B cell (primary cell): ENCODE results near the gene SULT1B1. TPM values are rescaled to one million over a fixed set of nuclear protein-coding genes. Genes with fewer than 3 reads are reported as not detected.

ENCODE experiments used
- ATAC-seq: fragments of 200-7000 bp; cut with Tn5 transposase; one replicate; pipeline ENCODE4 v1.10.0; 2021; ENCODE audit warnings: low read depth, mild to moderate bottlenecking, moderate number of reproducible peaks, moderate library complexity
- CTCF ChIA-PET: fragments of 350-600 bp; sonication (Branson Sonifier 250); formaldehyde crosslinking; loops from one replicate; lab custom pipeline; 2021; ENCODE audit warnings: antibody characterized with exemption, inconsistent platforms; lab: Charles Lee
- POLR2A ChIA-PET: fragments of 350-600 bp; sonication (Branson Sonifier 250); formaldehyde crosslinking; loops from one replicate; lab custom pipeline; 2021; ENCODE audit warnings: antibody characterized with exemption; lab: Charles Lee
- DNase-seq: peaks from one replicate; pipeline ENCODE4 v3.0.0; 2013
- H2AFZ ChIP-seq: 2 replicates; pipeline ENCODE4 v1.6.1; 2012; ENCODE audit warnings: mild to moderate bottlenecking, low read depth, low read length; ENCODE audit not compliant: insufficient read depth, poor library complexity, severe bottlenecking
- H3K27ac ChIP-seq, 2 donors: 1 replicate in 1 of 2; 2 replicates in 1 of 2; pipeline ENCODE4 v1.5.1; 2012 to 2013; ENCODE audit warnings: low read length in 2 of 2, mild to moderate bottlenecking in 2 of 2, moderate library complexity in 1 of 2
- H3K27me3 ChIP-seq, 4 experiments: fragments of 200-600 bp in 1 of 4; sonication (generic) in 1 of 4; replicated peaks in 1 of 4; 1 replicate in 2 of 4; 2 replicates in 2 of 4; pipeline versions ENCODE4 v1.6.1 to v1.7.0; 2013 to 2016; ENCODE audit warnings: low read length in 3 of 4, mild to moderate bottlenecking in 2 of 4, mixed read lengths in 1 of 4, moderate library complexity in 1 of 4; ENCODE audit not compliant: insufficient read depth in 4 of 4, control insufficient read depth in 3 of 4; ENCODE audit errors: control extremely low read depth in 1 of 4
- H3K36me3 ChIP-seq, 2 experiments: replicated peaks in 1 of 2; 1 replicate in 1 of 2; 2 replicates in 1 of 2; pipeline versions ENCODE4 v1.6.1 to v1.7.1; 2013; ENCODE audit warnings: low read length in 1 of 2; ENCODE audit not compliant: insufficient read depth in 2 of 2, control insufficient read depth in 1 of 2; ENCODE audit errors: control extremely low read depth in 1 of 2, extremely low read depth in 1 of 2
- H3K4me1 ChIP-seq, 2 donors: fragments of 200-600 bp in 1 of 2; sonication (generic) in 1 of 2; 1 replicate in 1 of 2; 2 replicates in 1 of 2; pipeline versions ENCODE4 v1.5.1 to v1.6.1; 2013 to 2017; ENCODE audit warnings: low read length in 2 of 2; ENCODE audit not compliant: control insufficient read depth in 2 of 2, insufficient read depth in 2 of 2
- H3K4me2 ChIP-seq: replicated peaks from 2 replicates; pipeline ENCODE3; 2012; ENCODE audit warnings: mild to moderate bottlenecking, low read depth, low read length; ENCODE audit not compliant: poor library complexity, severe bottlenecking
- H3K4me3 ChIP-seq, 5 experiments: fragments of 200-600 bp in 1 of 5; sonication (generic) in 1 of 5; 1 replicate in 3 of 5; 2 replicates in 2 of 5; pipeline versions ENCODE4 v1.5.1 to v1.7.0; 2011 to 2016; ENCODE audit warnings: low read length in 4 of 5, mild to moderate bottlenecking in 4 of 5, low read depth in 2 of 5, control low read depth in 1 of 5, moderate library complexity in 1 of 5; ENCODE audit not compliant: insufficient read depth in 1 of 5; ENCODE audit errors: control extremely low read depth in 1 of 5, extremely low read depth in 1 of 5
- H3K79me2 ChIP-seq: fragments of 200-600 bp; sonication (generic); one replicate; pipeline ENCODE4 v1.6.0; 2016; ENCODE audit warnings: low read length; ENCODE audit not compliant: control insufficient read depth, insufficient read depth
- H3K9ac ChIP-seq: fragments of 200-600 bp; sonication (generic); 2 replicates; pipeline ENCODE4 v1.6.1; 2017; ENCODE audit warnings: mild to moderate bottlenecking, low read length, moderate library complexity
- H3K9me3 ChIP-seq, 3 donors: one replicate each; pipeline versions ENCODE4 v1.6.1 to v1.7.1; 2013; ENCODE audit warnings: low read length in 2 of 3; ENCODE audit not compliant: control insufficient read depth in 2 of 3, insufficient read depth in 1 of 3; ENCODE audit errors: control extremely low read depth in 1 of 3
- H4K20me1 ChIP-seq: 2 replicates; pipeline ENCODE4 v1.6.0; 2012; ENCODE audit warnings: mild to moderate bottlenecking, low read length; ENCODE audit not compliant: insufficient read depth, control insufficient read depth, poor library complexity, severe bottlenecking
- H3K27ac Mint-ChIP-seq: one replicate; pipeline ENCODE4 v1.8.0; 2021; ENCODE audit warnings: mixed read lengths
- H3K27me3 Mint-ChIP-seq: one replicate; pipeline ENCODE4 v1.8.0; 2021; ENCODE audit warnings: mixed read lengths
- H3K4me1 Mint-ChIP-seq: one replicate; pipeline ENCODE4 v1.8.0; 2021; ENCODE audit warnings: mixed read lengths
- H3K4me3 Mint-ChIP-seq: one replicate; pipeline ENCODE4 v1.8.0; 2021; ENCODE audit warnings: mixed read lengths
- H3K9me3 Mint-ChIP-seq: one replicate; pipeline ENCODE4 v1.8.0; 2022; ENCODE audit warnings: mixed read lengths; ENCODE audit not compliant: insufficient read depth
- EZH2 ChIP-seq: IDR thresholded peaks from 2 replicates; pipeline ENCODE4 v1.6.1; 2012; ENCODE audit warnings: borderline replicate concordance, low read depth, mild to moderate bottlenecking, moderate library complexity, low read length; ENCODE audit not compliant: insufficient read depth, poor library complexity, severe bottlenecking
- WGBS: methylation state at CpG from one replicate; pipeline ENCODE4 v1.1.5; 2013; ENCODE audit warnings: missing lambda C conversion rate; ENCODE audit not compliant: insufficient coverage; 5-methylcytosine and 5-hydroxymethylcytosine counted together
- intact Hi-C: fragments of 100-400 bp; cut with micrococcal nuclease; formaldehyde crosslinking; loops from one replicate; pipeline ENCODE4 v1.10.0; 2022
- polyA plus RNA-seq: library from polyadenylated mRNA; depleted of rRNA; stranded (reverse); fragments of >200 nt; gene quantifications from 2 replicates; pipeline ENCODE4 v1.2.3, GENCODE V29; 2012
- total RNA-seq, 2 donors: library from RNA; stranded (reverse); fragments of 120-200 nt in 1 of 2; gene quantifications; 1 replicate in 1 of 2; 2 replicates in 1 of 2; pipeline versions ENCODE4 v1.2.3 to v1.2.4, GENCODE V29; 2013 to 2022
- TF ChIP-seq, protein P1 (sequence below): fragments of 200-600 bp; IDR thresholded peaks from one replicate; pipeline ENCODE4 v1.8.0; 2022; ENCODE audit warnings: antibody characterized with exemption, mild to moderate bottlenecking

The SULT1B1 gene
- total and polyA plus RNA-seq, 2 donors (not counting 1 experiment from before 2014, with no cell fraction given) = 0.01 to 0.12 TPM

DNA sequence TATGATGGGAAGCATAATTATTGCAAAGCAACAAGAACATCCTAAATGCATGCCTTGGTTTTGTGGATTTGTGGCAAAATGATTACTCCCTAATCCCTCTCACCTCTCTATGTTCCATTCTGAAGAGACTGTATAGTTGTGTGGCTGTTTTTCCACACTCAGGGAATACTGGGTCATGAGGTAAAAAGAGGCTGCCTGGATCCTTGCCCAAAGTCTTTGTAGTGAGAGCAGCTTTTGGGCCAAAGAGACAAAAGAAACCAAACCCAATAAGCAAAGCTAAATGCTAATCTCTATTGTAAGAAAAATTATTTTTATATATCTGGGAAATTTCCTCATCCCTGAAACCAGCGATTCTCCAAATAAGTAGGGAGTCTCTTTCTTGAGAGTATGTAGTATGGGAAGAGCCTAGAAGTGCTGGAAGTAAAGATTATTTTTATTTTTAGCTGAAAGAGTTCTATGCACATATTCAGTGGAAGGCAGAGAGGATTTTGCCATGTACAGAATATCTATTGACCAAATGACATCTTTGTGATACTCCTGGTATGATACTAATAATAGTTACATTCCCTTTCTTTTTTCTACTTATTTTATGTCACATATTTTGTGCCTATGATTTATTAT lies 24.9 kb upstream of the SULT1B1 start:
- H3K4me3 Mint-ChIP-seq = no peak overlapping the region
- H3K27me3 Mint-ChIP-seq = no peaks in the 10 kb centered on the region
- ChIA-PET CTCF (no interaction called here), POLR2A (no interaction called here)
- no peak for TF ChIP-seq EZH2
- TF ChIP-seq, protein P1, sequence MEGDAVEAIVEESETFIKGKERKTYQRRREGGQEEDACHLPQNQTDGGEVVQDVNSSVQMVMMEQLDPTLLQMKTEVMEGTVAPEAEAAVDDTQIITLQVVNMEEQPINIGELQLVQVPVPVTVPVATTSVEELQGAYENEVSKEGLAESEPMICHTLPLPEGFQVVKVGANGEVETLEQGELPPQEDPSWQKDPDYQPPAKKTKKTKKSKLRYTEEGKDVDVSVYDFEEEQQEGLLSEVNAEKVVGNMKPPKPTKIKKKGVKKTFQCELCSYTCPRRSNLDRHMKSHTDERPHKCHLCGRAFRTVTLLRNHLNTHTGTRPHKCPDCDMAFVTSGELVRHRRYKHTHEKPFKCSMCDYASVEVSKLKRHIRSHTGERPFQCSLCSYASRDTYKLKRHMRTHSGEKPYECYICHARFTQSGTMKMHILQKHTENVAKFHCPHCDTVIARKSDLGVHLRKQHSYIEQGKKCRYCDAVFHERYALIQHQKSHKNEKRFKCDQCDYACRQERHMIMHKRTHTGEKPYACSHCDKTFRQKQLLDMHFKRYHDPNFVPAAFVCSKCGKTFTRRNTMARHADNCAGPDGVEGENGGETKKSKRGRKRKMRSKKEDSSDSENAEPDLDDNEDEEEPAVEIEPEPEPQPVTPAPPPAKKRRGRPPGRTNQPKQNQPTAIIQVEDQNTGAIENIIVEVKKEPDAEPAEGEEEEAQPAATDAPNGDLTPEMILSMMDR = no peak
- Histone ChIP-seq H3K4me3 (no peak overlapping the region), H3K9me3 (peaks cover 0 to 19% (median 0%) of the 10 kb centered on the region in 3 donors), H3K27me3 (no peaks in the 10 kb centered on the region), H3K9ac (no peak overlapping the region), H3K4me2 (no peak overlapping the region), H3K79me2 (no peaks in the 10 kb centered on the region), H3K4me1 (no peaks in the 10 kb centered on the region), H2AFZ (no peak overlapping the region), H3K27ac (no peak overlapping the region), H4K20me1 (no peaks in the 10 kb centered on the region), H3K36me3 (no peaks in the 10 kb centered on the region)
- no peak overlapping the region for H3K27ac Mint-ChIP-seq
- intact Hi-C loops = no loop called here
- no peaks in the 10 kb centered on the region for H3K4me1 Mint-ChIP-seq
- H3K9me3 Mint-ChIP-seq = no peaks in the 10 kb centered on the region
- no CpG with 5 or more reads among the region's 1 CpG for WGBS
- no peak for DNase-seq
- no peak for ATAC-seq

DNA sequence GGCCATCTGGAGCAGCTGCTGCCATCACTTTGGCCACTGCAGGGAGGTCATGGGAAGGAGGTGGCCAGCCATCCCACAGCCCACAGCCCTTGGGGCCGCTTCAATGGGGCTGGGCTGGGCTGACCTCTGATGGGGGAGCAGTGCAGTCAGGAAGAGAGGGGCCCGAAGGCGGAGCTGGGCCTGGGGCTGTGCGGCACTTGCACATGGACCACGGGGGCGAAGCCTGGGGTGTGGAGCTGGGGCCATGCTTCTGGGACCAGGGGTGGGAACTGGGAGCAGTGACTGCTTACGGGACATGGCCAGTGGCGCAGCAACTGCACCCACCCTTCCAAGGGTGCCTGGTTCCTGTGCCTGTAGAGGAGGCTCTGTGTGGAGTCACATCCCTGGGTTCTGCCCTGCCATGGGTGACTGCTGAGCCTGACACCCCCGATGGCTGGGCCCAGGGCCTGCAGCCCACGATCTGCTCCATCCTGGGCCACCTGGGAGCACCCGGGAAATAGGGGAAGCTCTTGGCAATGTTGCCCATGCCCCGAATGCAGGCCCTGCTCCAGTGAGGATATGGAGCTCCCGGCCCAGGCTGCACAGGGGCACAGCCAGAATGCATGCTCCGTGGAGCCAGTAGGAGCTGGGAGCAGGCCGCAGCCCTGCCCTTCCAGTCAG lies 22.4 kb upstream of the SULT1B1 start:
- Mint-ChIP-seq H3K27ac (no peak overlapping the region), H3K27me3 (no peaks in the 10 kb centered on the region), H3K4me1 (no peaks in the 10 kb centered on the region), H3K4me3 (no peak overlapping the region), H3K9me3 (no peaks in the 10 kb centered on the region)
- H2AFZ ChIP-seq = no peak overlapping the region
- H3K27me3 ChIP-seq = no peaks in the 10 kb centered on the region
- no peaks in the 10 kb centered on the region for H3K36me3 ChIP-seq
- DNase-seq (no peak), ATAC-seq (no peak)
- intact Hi-C loops = no loop called here
- no peaks in the 10 kb centered on the region for H3K79me2 ChIP-seq
- H3K4me3 ChIP-seq = no peak overlapping the region
- H4K20me1 ChIP-seq = no peaks in the 10 kb centered on the region
- WGBS = 92% methylated on average over 15 of the region's 15 CpGs
- no peak overlapping the region for H3K4me2 ChIP-seq
- ChIA-PET CTCF (no interaction called here), POLR2A (no interaction called here)
- H3K27ac ChIP-seq = no peak overlapping the region
- H3K9ac ChIP-seq = no peak overlapping the region
- peaks cover 0 to 19% (median 0%) of the 10 kb centered on the region in 3 donors for H3K9me3 ChIP-seq
- H3K4me1 ChIP-seq = no peaks in the 10 kb centered on the region
- no peak for TF ChIP-seq EZH2
- TF ChIP-seq, protein P1 = no peak
